HEK293 (cell line): Measurements from ENCODE around the gene LRRC23.
A peak's percentile ranks its signal among the peaks of the same experiment; 100 is the strongest.

Experiments used
- GLIS2 ChIP-seq: fragments of 450-650 bp; formaldehyde crosslinking; IDR thresholded peaks from 2 replicates; pipeline ENCODE4 v1.5.1; 2016; ENCODE audit warnings: missing biosample characterization, missing genetic modification characterization
- MZF1 ChIP-seq: fragments of 450-650 bp; formaldehyde crosslinking; IDR thresholded peaks from 2 replicates; pipeline ENCODE4 v1.5.1; 2017; ENCODE audit warnings: missing biosample characterization, missing genetic modification characterization, borderline replicate concordance
- OVOL3 ChIP-seq: fragments of 450-650 bp; formaldehyde crosslinking; IDR thresholded peaks from 2 replicates; pipeline ENCODE4 v1.5.1; 2016; ENCODE audit warnings: missing biosample characterization, missing genetic modification characterization
- ZBTB20 ChIP-seq: fragments of 450-650 bp; formaldehyde crosslinking; IDR thresholded peaks from 2 replicates; pipeline ENCODE4 v1.5.1; 2016; ENCODE audit warnings: missing biosample characterization, missing genetic modification characterization
- ZFP37 ChIP-seq: fragments of 450-650 bp; formaldehyde crosslinking; IDR thresholded peaks from 2 replicates; pipeline ENCODE4 v1.5.1; 2016; ENCODE audit warnings: missing biosample characterization, missing genetic modification characterization
- ZNF121 ChIP-seq: fragments of 450-650 bp; formaldehyde crosslinking; IDR thresholded peaks from 2 replicates; pipeline ENCODE4 v1.5.1; 2016; ENCODE audit warnings: missing biosample characterization, missing genetic modification characterization
- ZNF311 ChIP-seq: fragments of 450-650 bp; formaldehyde crosslinking; IDR thresholded peaks from 2 replicates; pipeline ENCODE4 v1.5.1; 2017; ENCODE audit warnings: missing biosample characterization, missing genetic modification characterization, borderline replicate concordance
- ZNF366 ChIP-seq: fragments of 450-650 bp; formaldehyde crosslinking; conservative IDR thresholded peaks from 2 replicates; pipeline ENCODE4 v1.5.1; 2016; ENCODE audit warnings: missing biosample characterization, missing genetic modification characterization
- ZNF670 ChIP-seq: fragments of 450-650 bp; formaldehyde crosslinking; IDR thresholded peaks from 2 replicates; pipeline ENCODE4 v1.5.1; 2016; ENCODE audit warnings: missing biosample characterization, missing genetic modification characterization, low read depth
- ZNF677 ChIP-seq: fragments of 450-650 bp; IDR thresholded peaks from 2 replicates; pipeline ENCODE4 v1.5.0; 2018; ENCODE audit warnings: missing biosample characterization, mild to moderate bottlenecking, missing genetic modification characterization, moderate library complexity
- ZNF76 ChIP-seq: fragments of 450-650 bp; formaldehyde crosslinking; IDR thresholded peaks from 2 replicates; pipeline ENCODE4; 2016; ENCODE audit warnings: low read depth, missing biosample characterization, missing genetic modification characterization, borderline replicate concordance
- ZNF785 ChIP-seq: fragments of 450-650 bp; formaldehyde crosslinking; IDR thresholded peaks from 2 replicates; pipeline ENCODE4 v1.5.1; 2016; ENCODE audit warnings: missing biosample characterization, missing genetic modification characterization
- ZSCAN23 ChIP-seq: fragments of 450-650 bp; formaldehyde crosslinking; IDR thresholded peaks from 2 replicates; pipeline ENCODE4 v1.5.1; 2016; ENCODE audit warnings: missing biosample characterization, missing genetic modification characterization
- TF ChIP-seq, protein P1 (sequence below): fragments of 450-650 bp; formaldehyde crosslinking; IDR thresholded peaks from 2 replicates; pipeline ENCODE4 v1.5.1; 2017; ENCODE audit warnings: missing biosample characterization, missing genetic modification characterization
- TF ChIP-seq, protein P2 (sequence below): fragments of 450-650 bp; formaldehyde crosslinking; IDR thresholded peaks from 2 replicates; pipeline ENCODE4 v1.5.1; 2017; ENCODE audit warnings: missing biosample characterization, mild to moderate bottlenecking, missing genetic modification characterization, moderate library complexity
- TF ChIP-seq, protein P3 (sequence below): fragments of 450-650 bp; formaldehyde crosslinking; conservative IDR thresholded peaks from 2 replicates; pipeline ENCODE4 v1.5.1; 2016; ENCODE audit warnings: low read depth, missing biosample characterization, missing genetic modification characterization
- TF ChIP-seq, protein P4 (sequence below): fragments of 450-650 bp; formaldehyde crosslinking; IDR thresholded peaks from 2 replicates; pipeline ENCODE4 v1.5.1; 2016; ENCODE audit warnings: missing biosample characterization, missing genetic modification characterization
- TF ChIP-seq, protein P5 (sequence below): fragments of 450-650 bp; formaldehyde crosslinking; IDR thresholded peaks from 2 replicates; pipeline ENCODE4 v1.5.1; 2016; ENCODE audit warnings: missing biosample characterization, missing genetic modification characterization
- TF ChIP-seq, protein P6 (sequence below): fragments of 450-650 bp; formaldehyde crosslinking; IDR thresholded peaks from 2 replicates; pipeline ENCODE4 v1.5.1; 2017; ENCODE audit warnings: missing biosample characterization, missing genetic modification characterization
- TF ChIP-seq, protein P7 (sequence below): fragments of 450-650 bp; formaldehyde crosslinking; IDR thresholded peaks from 2 replicates; pipeline ENCODE4 v1.5.1; 2016; ENCODE audit warnings: missing biosample characterization, missing genetic modification characterization

Gene LRRC23

DNA sequence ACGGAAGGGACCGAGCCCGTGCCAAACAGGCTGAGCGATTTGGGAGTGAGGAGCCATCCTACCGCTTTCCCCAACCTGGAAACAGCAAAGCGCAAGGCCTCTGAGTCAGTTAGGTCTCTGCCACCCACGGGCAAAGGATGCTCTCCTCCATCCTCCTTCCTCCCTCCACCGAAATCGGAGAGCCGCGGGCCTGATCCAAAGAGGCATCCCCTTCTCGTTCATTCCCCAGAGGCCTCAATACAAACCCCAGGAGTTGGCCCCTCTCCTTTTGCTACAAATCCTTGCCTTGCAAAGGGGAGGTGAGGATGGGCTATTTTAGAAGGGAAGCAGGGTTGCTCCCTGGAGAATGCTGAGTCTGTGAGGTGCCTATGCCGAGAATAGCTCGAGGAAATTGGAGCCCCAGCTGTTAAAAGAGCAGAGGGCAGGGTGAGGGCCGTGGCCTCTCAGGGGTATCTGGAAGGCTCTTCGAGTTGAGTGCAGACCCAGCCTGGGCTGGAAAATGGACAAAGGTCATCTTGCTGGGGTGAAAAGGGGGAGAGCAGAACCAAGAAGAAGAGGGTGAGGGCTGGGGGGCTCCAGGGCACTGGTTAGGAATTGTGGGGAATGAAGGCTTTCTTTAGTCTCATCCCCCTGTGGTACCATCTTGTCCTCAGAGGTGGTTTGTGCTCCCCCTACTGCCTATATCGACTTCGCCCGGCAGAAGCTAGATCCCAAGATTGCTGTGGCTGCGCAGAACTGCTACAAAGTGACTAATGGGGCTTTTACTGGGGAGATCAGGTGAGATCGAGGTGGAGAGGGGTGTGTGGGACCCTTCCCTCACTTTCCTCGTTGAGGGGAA, 36.2 kb upstream of the LRRC23 start (continued):
- TF ChIP-seq, protein P1, sequence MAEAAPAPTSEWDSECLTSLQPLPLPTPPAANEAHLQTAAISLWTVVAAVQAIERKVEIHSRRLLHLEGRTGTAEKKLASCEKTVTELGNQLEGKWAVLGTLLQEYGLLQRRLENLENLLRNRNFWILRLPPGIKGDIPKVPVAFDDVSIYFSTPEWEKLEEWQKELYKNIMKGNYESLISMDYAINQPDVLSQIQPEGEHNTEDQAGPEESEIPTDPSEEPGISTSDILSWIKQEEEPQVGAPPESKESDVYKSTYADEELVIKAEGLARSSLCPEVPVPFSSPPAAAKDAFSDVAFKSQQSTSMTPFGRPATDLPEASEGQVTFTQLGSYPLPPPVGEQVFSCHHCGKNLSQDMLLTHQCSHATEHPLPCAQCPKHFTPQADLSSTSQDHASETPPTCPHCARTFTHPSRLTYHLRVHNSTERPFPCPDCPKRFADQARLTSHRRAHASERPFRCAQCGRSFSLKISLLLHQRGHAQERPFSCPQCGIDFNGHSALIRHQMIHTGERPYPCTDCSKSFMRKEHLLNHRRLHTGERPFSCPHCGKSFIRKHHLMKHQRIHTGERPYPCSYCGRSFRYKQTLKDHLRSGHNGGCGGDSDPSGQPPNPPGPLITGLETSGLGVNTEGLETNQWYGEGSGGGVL (tag by site-specific recombination), result no peak
- TF ChIP-seq ZBTB20 (tag by site-specific recombination) (peak; percentile 47; the same call in 1 of the 2 replicates), ZNF121 (tag by site-specific recombination) (no peak), ZNF785 (tag by site-specific recombination) (no peak), GLIS2 (tag by site-specific recombination) (no peak), ZNF677 (tag by site-specific recombination) (no peak), ZSCAN23 (tag by site-specific recombination) (no peak), OVOL3 (tag by site-specific recombination) (no peak), ZNF76 (no peak), MZF1 (tag by site-specific recombination) (0 out of 2 replicates have a peak, but pooled peaks have one; percentile 23), ZNF670 (tag by site-specific recombination) (no peak), ZNF311 (no peak), ZNF366 (tag by site-specific recombination) (peak; percentile 18; the same call in 1 of the 2 replicates), ZFP37 (tag by site-specific recombination) (peak; percentile 33; the same call in 1 of the 2 replicates)
- TF ChIP-seq, protein P2, sequence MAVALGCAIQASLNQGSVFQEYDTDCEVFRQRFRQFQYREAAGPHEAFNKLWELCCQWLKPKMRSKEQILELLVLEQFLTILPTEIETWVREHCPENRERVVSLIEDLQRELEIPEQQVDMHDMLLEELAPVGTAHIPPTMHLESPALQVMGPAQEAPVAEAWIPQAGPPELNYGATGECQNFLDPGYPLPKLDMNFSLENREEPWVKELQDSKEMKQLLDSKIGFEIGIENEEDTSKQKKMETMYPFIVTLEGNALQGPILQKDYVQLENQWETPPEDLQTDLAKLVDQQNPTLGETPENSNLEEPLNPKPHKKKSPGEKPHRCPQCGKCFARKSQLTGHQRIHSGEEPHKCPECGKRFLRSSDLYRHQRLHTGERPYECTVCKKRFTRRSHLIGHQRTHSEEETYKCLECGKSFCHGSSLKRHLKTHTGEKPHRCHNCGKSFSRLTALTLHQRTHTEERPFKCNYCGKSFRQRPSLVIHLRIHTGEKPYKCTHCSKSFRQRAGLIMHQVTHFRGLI (tag by site-specific recombination), result no peak
- TF ChIP-seq, protein P3, sequence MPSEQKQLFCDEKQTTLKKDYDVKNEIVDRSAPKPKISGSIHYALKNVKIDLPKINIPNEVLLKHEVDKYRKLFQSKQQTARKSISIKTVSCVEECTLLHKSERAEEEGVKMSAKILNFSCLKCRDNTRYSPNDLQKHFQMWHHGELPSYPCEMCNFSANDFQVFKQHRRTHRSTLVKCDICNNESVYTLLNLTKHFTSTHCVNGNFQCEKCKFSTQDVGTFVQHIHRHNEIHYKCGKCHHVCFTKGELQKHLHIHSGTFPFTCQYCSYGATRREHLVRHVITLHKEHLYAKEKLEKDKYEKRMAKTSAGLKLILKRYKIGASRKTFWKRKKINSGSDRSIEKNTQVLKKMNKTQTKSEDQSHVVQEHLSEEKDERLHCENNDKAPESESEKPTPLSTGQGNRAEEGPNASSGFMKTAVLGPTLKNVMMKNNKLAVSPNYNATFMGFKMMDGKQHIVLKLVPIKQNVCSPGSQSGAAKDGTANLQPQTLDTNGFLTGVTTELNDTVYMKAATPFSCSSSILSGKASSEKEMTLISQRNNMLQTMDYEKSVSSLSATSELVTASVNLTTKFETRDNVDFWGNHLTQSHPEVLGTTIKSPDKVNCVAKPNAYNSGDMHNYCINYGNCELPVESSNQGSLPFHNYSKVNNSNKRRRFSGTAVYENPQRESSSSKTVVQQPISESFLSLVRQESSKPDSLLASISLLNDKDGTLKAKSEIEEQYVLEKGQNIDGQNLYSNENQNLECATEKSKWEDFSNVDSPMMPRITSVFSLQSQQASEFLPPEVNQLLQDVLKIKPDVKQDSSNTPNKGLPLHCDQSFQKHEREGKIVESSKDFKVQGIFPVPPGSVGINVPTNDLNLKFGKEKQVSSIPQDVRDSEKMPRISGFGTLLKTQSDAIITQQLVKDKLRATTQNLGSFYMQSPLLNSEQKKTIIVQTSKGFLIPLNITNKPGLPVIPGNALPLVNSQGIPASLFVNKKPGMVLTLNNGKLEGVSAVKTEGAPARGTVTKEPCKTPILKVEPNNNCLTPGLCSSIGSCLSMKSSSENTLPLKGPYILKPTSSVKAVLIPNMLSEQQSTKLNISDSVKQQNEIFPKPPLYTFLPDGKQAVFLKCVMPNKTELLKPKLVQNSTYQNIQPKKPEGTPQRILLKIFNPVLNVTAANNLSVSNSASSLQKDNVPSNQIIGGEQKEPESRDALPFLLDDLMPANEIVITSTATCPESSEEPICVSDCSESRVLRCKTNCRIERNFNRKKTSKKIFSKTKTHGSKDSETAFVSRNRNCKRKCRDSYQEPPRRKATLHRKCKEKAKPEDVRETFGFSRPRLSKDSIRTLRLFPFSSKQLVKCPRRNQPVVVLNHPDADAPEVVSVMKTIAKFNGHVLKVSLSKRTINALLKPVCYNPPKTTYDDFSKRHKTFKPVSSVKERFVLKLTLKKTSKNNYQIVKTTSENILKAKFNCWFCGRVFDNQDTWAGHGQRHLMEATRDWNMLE (tag by site-specific recombination), result no peak
- TF ChIP-seq, protein P4, sequence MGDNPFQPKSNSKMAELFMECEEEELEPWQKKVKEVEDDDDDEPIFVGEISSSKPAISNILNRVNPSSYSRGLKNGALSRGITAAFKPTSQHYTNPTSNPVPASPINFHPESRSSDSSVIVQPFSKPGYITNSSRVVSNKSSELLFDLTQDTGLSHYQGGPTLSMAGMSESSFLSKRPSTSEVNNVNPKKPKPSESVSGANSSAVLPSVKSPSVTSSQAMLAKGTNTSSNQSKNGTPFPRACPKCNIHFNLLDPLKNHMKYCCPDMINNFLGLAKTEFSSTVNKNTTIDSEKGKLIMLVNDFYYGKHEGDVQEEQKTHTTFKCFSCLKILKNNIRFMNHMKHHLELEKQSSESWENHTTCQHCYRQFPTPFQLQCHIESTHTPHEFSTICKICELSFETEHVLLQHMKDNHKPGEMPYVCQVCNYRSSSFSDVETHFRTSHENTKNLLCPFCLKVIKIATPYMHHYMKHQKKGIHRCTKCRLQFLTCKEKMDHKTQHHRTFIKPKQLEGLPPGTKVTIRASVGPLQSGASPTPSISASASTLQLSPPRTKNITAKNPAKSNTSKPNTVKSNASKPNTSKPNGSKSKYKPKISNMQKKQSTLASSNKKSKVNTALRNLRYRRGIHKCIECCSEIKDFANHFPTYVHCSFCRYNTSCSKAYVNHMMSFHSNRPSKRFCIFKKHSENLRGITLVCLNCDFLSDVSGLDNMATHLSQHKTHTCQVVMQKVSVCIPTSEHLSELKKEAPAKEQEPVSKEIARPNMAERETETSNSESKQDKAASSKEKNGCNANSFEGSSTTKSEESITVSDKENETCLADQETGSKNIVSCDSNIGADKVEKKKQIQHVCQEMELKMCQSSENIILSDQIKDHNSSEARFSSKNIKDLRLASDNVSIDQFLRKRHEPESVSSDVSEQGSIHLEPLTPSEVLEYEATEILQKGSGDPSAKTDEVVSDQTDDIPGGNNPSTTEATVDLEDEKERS (tag by site-specific recombination), result no peak
- TF ChIP-seq, protein P5, sequence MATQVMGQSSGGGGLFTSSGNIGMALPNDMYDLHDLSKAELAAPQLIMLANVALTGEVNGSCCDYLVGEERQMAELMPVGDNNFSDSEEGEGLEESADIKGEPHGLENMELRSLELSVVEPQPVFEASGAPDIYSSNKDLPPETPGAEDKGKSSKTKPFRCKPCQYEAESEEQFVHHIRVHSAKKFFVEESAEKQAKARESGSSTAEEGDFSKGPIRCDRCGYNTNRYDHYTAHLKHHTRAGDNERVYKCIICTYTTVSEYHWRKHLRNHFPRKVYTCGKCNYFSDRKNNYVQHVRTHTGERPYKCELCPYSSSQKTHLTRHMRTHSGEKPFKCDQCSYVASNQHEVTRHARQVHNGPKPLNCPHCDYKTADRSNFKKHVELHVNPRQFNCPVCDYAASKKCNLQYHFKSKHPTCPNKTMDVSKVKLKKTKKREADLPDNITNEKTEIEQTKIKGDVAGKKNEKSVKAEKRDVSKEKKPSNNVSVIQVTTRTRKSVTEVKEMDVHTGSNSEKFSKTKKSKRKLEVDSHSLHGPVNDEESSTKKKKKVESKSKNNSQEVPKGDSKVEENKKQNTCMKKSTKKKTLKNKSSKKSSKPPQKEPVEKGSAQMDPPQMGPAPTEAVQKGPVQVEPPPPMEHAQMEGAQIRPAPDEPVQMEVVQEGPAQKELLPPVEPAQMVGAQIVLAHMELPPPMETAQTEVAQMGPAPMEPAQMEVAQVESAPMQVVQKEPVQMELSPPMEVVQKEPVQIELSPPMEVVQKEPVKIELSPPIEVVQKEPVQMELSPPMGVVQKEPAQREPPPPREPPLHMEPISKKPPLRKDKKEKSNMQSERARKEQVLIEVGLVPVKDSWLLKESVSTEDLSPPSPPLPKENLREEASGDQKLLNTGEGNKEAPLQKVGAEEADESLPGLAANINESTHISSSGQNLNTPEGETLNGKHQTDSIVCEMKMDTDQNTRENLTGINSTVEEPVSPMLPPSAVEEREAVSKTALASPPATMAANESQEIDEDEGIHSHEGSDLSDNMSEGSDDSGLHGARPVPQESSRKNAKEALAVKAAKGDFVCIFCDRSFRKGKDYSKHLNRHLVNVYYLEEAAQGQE (tag by site-specific recombination), result no peak
- TF ChIP-seq, protein P6, sequence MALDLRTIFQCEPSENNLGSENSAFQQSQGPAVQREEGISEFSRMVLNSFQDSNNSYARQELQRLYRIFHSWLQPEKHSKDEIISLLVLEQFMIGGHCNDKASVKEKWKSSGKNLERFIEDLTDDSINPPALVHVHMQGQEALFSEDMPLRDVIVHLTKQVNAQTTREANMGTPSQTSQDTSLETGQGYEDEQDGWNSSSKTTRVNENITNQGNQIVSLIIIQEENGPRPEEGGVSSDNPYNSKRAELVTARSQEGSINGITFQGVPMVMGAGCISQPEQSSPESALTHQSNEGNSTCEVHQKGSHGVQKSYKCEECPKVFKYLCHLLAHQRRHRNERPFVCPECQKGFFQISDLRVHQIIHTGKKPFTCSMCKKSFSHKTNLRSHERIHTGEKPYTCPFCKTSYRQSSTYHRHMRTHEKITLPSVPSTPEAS, result no peak
- TF ChIP-seq, protein P7, sequence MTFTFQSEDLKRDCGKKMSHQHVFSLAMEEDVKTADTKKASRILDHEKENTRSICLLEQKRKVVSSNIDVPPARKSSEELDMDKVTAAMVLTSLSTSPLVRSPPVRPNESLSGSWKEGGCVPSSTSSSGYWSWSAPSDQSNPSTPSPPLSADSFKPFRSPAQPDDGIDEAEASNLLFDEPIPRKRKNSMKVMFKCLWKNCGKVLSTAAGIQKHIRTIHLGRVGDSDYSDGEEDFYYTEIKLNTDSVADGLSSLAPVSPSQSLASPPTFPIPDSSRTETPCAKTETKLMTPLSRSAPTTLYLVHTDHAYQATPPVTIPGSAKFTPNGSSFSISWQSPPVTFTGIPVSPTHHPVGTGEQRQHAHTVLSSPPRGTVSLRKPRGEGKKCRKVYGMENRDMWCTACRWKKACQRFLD, result no peak
